IPS-15b (cell line): ENCODE data around the gene PPP2R2C.

ENCODE experiments used
- H3K27me3 ChIP-seq: one replicate; pipeline ENCODE4 v1.6.1; 2013; ENCODE audit warnings: low read length; ENCODE audit not compliant: control insufficient read depth, insufficient read depth
- H3K36me3 ChIP-seq: one replicate; pipeline ENCODE4 v1.6.1; 2013; ENCODE audit warnings: low read length; ENCODE audit not compliant: control insufficient read depth, insufficient read depth
- H3K4me1 ChIP-seq: one replicate; pipeline ENCODE4 v1.6.1; 2013; ENCODE audit warnings: mild to moderate bottlenecking, low read length; ENCODE audit not compliant: control insufficient read depth, insufficient read depth
- H3K4me3 ChIP-seq: one replicate; pipeline ENCODE4 v1.5.1; 2013; ENCODE audit warnings: low read depth, low read length
- H3K9ac ChIP-seq: one replicate; pipeline ENCODE4 v1.6.1; 2013; ENCODE audit warnings: low read depth, mild to moderate bottlenecking, low read length
- H3K9me3 ChIP-seq: one replicate; pipeline ENCODE4 v1.6.1; 2013; ENCODE audit warnings: mild to moderate bottlenecking, low read length; ENCODE audit not compliant: control insufficient read depth, insufficient read depth

PPP2R2C gene

GRCh38 chr4:6492861-6493657, 20.6 kb upstream of the PPP2R2C start:
- Histone ChIP-seq H3K4me3 (no peak overlapping the region), H3K9ac (no peak overlapping the region), H3K36me3 (no peaks in the 10 kb centered on the region), H3K27me3 (no peaks in the 10 kb centered on the region), H3K4me1 (peaks cover 3% of the 10 kb centered on the region), H3K9me3 (no peaks in the 10 kb centered on the region)

- H3K9me3 ChIP-seq: no peaks in the 10 kb centered on the region
- H3K4me1 ChIP-seq: peaks cover 3% of the 10 kb centered on the region
- H3K4me3 ChIP-seq: no peak overlapping the region
- H3K27me3 ChIP-seq: no peaks in the 10 kb centered on the region
- no peaks in the 10 kb centered on the region for H3K36me3 ChIP-seq
- no peak overlapping the region for H3K9ac ChIP-seq
Observed at GRCh38 chr4:6492027-6492590, 19.7 kb upstream of the PPP2R2C start.

- no peaks in the 10 kb centered on the region for H3K9me3 ChIP-seq
- H3K36me3 ChIP-seq: no peaks in the 10 kb centered on the region
- H3K4me1 ChIP-seq: peaks cover 3% of the 10 kb centered on the region
- no peaks in the 10 kb centered on the region for H3K27me3 ChIP-seq
- H3K9ac ChIP-seq: no peak overlapping the region
- no peak overlapping the region for H3K4me3 ChIP-seq
Observed at GRCh38 chr4:6491235-6491634, 18.8 kb upstream of the PPP2R2C start.

GRCh38 chr4:6489927-6490326, 17.5 kb upstream of the PPP2R2C start:
- H3K27me3 ChIP-seq: no peaks in the 10 kb centered on the region

GRCh38 chr4:6487466-6487865, 15.1 kb upstream of the PPP2R2C start:
- H3K4me1 ChIP-seq: no peaks in the 10 kb centered on the region

More at GRCh38 chr4:6489927-6490326, 17.5 kb upstream of the PPP2R2C start:
- Histone ChIP-seq H3K9me3 (no peaks in the 10 kb centered on the region), H3K9ac (no peak overlapping the region), H3K4me1 (peaks cover 3% of the 10 kb centered on the region), H3K36me3 (no peaks in the 10 kb centered on the region), H3K4me3 (no peak overlapping the region)

GRCh38 chr4:6480534-6481088, 8.2 kb upstream of the PPP2R2C start:
- Histone ChIP-seq H3K4me3 (no peak overlapping the region), H3K9me3 (no peaks in the 10 kb centered on the region), H3K27me3 (peaks cover 4% of the 10 kb centered on the region), H3K36me3 (no peaks in the 10 kb centered on the region), H3K9ac (no peak overlapping the region), H3K4me1 (no peaks in the 10 kb centered on the region)

More at GRCh38 chr4:6487466-6487865, 15.1 kb upstream of the PPP2R2C start:
- no peak overlapping the region for H3K9ac ChIP-seq
- no peaks in the 10 kb centered on the region for H3K9me3 ChIP-seq
- no peak overlapping the region for H3K4me3 ChIP-seq
- H3K36me3 ChIP-seq: no peaks in the 10 kb centered on the region
- H3K27me3 ChIP-seq: no peaks in the 10 kb centered on the region

GRCh38 chr4:6478546-6479220, 6.3 kb upstream of the PPP2R2C start:
- Histone ChIP-seq H3K27me3 (peaks cover 10% of the 10 kb centered on the region), H3K9ac (no peak overlapping the region), H3K9me3 (no peaks in the 10 kb centered on the region), H3K4me1 (peaks cover 2% of the 10 kb centered on the region), H3K4me3 (no peak overlapping the region), H3K36me3 (no peaks in the 10 kb centered on the region)

- H3K9ac ChIP-seq: no peak overlapping the region
- H3K36me3 ChIP-seq: no peaks in the 10 kb centered on the region
- no peaks in the 10 kb centered on the region for H3K9me3 ChIP-seq
- no peak overlapping the region for H3K4me3 ChIP-seq
- peaks cover 2% of the 10 kb centered on the region for H3K4me1 ChIP-seq
- peaks cover 21% of the 10 kb centered on the region for H3K27me3 ChIP-seq
Observed at GRCh38 chr4:6476893-6477292, 4.5 kb upstream of the PPP2R2C start.

GRCh38 chr4:6475492-6476020, 3.1 kb upstream of the PPP2R2C start:
- Histone ChIP-seq H3K9me3 (no peaks in the 10 kb centered on the region), H3K27me3 (peaks cover 27% of the 10 kb centered on the region), H3K4me1 (peaks cover 2% of the 10 kb centered on the region), H3K36me3 (no peaks in the 10 kb centered on the region), H3K9ac (no peak overlapping the region), H3K4me3 (no peak overlapping the region)

- Histone ChIP-seq H3K4me3 (no peak overlapping the region), H3K27me3 (peaks cover 34% of the 10 kb centered on the region), H3K9me3 (no peaks in the 10 kb centered on the region), H3K4me1 (peaks cover 2% of the 10 kb centered on the region), H3K9ac (no peak overlapping the region), H3K36me3 (no peaks in the 10 kb centered on the region)
Observed at GRCh38 chr4:6474705-6475457, 2.5 kb upstream of the PPP2R2C start.

GRCh38 chr4:6474053-6474568, 1.7 kb upstream of the PPP2R2C start:
- no peak overlapping the region for H3K4me3 ChIP-seq
- H3K4me1 ChIP-seq: peaks cover 2% of the 10 kb centered on the region
- no peaks in the 10 kb centered on the region for H3K9me3 ChIP-seq
- H3K36me3 ChIP-seq: no peaks in the 10 kb centered on the region
- no peak overlapping the region for H3K9ac ChIP-seq
- H3K27me3 ChIP-seq: peaks cover 42% of the 10 kb centered on the region
